NB4 (cell line): ENCODE results near the gene STARD10.

Experiments
- DNase-seq: peaks from one replicate; pipeline ENCODE4 v3.0.0; 2010; ENCODE audit warnings: low read depth
- H3K4me3 ChIP-seq: one replicate; pipeline ENCODE4 v1.5.1; 2011; ENCODE audit warnings: mild to moderate bottlenecking, low read depth, low read length, moderate library complexity
- CTCF ChIP-seq: IDR thresholded peaks from one replicate; pipeline ENCODE4 v1.5.1; 2012; ENCODE audit warnings: low read depth, low read length
- MAX ChIP-seq: IDR thresholded peaks from 2 replicates; pipeline ENCODE4 v1.6.1; 2011; ENCODE audit warnings: low read depth, low read length
- MYC ChIP-seq: IDR thresholded peaks from 2 replicates; pipeline ENCODE4 v1.6.1; 2011; ENCODE audit warnings: low read depth, low read length
- POLR2A ChIP-seq: IDR thresholded peaks from 2 replicates; pipeline ENCODE4 v1.6.1; 2011; ENCODE audit warnings: mild to moderate bottlenecking; ENCODE audit not compliant: insufficient read length; ENCODE audit errors: extremely low read depth

Gene STARD10

GRCh38 chr11:72775288-72776110 is 18.3 kb downstream of the STARD10 start:
- no peak for DNase-seq
- no peak overlapping the region for H3K4me3 ChIP-seq
- TF ChIP-seq POLR2A (no peak), MAX (no peak), CTCF (no peak), MYC (no peak)

GRCh38 chr11:72774499-72774898 is 19.3 kb downstream of the STARD10 start:
- no peak overlapping the region for H3K4me3 ChIP-seq
- DNase-seq: no peak
- TF ChIP-seq MYC: no peak
- no peak for TF ChIP-seq POLR2A
- no peak for TF ChIP-seq CTCF
- TF ChIP-seq MAX: no peak

GRCh38 chr11:72773696-72774095 is 20.2 kb downstream of the STARD10 start:
- no peak for DNase-seq
- no peak overlapping the region for H3K4me3 ChIP-seq
- TF ChIP-seq CTCF: no peak
- no peak for TF ChIP-seq POLR2A
- no peak for TF ChIP-seq MAX
- TF ChIP-seq MYC: no peak

- no peak for DNase-seq
- H3K4me3 ChIP-seq: no peak overlapping the region
- no peak for TF ChIP-seq CTCF
- TF ChIP-seq POLR2A: no peak
- TF ChIP-seq MYC: no peak
- no peak for TF ChIP-seq MAX
These were observed 20.6 kb downstream of the STARD10 start for GRCh38 chr11:72773291-72773690.

- H3K4me3 ChIP-seq: no peak overlapping the region
- TF ChIP-seq POLR2A (no peak), MAX (no peak), MYC (no peak), CTCF (no peak)
- no peak for DNase-seq
These were observed 21.8 kb downstream of the STARD10 start for GRCh38 chr11:72772059-72772458.
